WI38 (cell line): ENCODE measurements around the gene MAN1A2.

ENCODE experiments used
- H3K4me3 ChIP-seq: 2 replicates; pipeline ENCODE4 v1.5.1; 2011; ENCODE audit warnings: low read depth, mild to moderate bottlenecking, control low read depth, low read length
- TF ChIP-seq, protein P1 (sequence below): IDR thresholded peaks from 2 replicates; pipeline ENCODE4 v1.5.1; 2012; ENCODE audit warnings: low read depth, mild to moderate bottlenecking, control low read depth, low read length

MAN1A2 gene

DNA sequence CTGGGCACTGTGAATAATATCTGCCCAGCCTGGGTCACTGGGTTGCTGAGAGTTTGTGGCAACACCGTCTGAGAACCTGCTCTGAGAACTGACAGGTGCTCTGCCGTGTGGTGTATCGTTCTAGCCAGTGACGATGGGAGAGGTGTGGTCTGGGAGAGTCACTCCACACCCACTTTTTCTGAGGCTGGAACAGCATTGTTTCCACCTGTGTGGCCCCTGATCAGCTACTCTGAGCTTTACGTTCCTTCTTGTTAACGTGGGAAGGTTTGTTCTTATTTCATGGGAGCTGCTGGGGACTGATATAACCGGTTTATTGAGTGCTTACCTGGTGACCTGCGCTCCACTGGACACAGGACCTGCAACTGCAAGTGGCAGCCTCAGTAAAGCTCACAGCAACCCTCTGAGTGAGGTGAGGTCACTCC lies 203.8 kb downstream of the MAN1A2 start:
- H3K4me3 ChIP-seq: no peak overlapping the region
- TF ChIP-seq, protein P1, sequence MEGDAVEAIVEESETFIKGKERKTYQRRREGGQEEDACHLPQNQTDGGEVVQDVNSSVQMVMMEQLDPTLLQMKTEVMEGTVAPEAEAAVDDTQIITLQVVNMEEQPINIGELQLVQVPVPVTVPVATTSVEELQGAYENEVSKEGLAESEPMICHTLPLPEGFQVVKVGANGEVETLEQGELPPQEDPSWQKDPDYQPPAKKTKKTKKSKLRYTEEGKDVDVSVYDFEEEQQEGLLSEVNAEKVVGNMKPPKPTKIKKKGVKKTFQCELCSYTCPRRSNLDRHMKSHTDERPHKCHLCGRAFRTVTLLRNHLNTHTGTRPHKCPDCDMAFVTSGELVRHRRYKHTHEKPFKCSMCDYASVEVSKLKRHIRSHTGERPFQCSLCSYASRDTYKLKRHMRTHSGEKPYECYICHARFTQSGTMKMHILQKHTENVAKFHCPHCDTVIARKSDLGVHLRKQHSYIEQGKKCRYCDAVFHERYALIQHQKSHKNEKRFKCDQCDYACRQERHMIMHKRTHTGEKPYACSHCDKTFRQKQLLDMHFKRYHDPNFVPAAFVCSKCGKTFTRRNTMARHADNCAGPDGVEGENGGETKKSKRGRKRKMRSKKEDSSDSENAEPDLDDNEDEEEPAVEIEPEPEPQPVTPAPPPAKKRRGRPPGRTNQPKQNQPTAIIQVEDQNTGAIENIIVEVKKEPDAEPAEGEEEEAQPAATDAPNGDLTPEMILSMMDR: no peak

DNA sequence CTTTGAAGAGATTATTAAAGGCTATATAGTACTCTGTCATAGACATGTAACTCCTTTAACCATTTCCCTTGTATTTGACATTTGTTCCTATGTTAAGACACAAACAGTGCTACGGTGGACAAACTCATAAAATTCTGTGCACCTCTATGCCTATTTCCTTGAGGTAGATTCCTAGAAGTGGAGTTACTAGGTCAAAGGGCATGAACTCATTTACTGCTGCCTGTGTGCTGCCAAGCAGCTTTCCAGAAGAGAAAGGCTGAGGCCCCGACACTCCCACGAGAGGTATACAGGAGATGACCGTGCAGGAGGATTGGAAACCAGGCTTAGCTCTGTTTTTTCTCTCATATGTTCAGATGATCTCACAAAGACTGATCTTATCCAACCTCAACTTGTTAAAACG lies 204.2 kb downstream of the MAN1A2 start:
- no peak overlapping the region for H3K4me3 ChIP-seq
- TF ChIP-seq, protein P1: no peak

DNA sequence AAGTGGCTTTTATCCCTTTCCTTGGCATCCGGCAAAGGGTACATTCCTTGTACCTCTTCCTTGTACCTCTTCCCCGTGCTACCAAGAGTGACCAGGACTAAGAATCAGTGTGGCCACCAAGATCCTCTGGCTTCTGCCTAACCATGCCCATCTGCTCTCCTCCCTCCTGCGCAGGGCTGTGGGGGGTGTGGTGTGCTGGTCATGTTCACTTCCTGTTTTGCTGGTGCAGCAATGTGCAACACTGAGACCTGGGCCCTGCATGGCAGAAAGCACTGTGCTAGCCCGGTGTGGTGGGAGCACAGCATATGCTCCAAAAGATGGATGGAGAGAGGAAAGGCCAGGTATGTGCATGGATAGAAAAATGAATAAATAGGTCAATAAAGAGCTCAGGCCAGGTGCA lies 205.3 kb downstream of the MAN1A2 start:
- H3K4me3 ChIP-seq: no peak overlapping the region
- TF ChIP-seq, protein P1: no peak

DNA sequence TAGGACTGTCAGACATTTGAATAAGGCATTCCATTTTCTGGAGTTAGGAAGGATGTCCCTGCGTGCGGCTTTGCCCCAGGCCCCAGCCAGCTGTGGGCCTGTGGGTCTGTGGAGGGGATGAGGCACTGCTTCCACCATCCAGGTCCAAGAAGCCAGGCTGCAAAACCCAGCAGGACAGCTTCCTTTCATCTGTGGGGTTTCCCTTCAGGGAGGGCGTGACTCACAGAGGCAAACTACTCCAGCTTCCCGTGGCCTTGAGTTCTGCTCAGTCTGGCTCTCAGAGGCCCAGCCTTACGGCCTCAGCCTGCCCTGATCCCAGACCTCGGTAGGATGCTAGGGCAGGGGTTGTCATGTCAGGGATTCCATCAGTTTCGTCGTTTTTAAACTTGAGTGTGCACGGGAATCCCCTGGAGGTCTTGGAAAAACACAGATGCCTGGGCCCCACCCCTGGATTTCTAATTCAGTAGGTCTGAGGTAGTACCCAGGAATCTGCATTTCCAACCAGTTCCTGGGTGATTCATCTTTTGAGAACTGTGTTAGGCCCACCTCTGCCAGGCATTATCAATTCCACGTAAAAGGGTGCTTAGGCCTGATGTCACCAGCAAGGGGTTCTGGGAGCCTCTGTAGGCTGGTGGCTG lies 206.3 kb downstream of the MAN1A2 start:
- TF ChIP-seq, protein P1: no peak
- H3K4me3 ChIP-seq: no peak overlapping the region

DNA sequence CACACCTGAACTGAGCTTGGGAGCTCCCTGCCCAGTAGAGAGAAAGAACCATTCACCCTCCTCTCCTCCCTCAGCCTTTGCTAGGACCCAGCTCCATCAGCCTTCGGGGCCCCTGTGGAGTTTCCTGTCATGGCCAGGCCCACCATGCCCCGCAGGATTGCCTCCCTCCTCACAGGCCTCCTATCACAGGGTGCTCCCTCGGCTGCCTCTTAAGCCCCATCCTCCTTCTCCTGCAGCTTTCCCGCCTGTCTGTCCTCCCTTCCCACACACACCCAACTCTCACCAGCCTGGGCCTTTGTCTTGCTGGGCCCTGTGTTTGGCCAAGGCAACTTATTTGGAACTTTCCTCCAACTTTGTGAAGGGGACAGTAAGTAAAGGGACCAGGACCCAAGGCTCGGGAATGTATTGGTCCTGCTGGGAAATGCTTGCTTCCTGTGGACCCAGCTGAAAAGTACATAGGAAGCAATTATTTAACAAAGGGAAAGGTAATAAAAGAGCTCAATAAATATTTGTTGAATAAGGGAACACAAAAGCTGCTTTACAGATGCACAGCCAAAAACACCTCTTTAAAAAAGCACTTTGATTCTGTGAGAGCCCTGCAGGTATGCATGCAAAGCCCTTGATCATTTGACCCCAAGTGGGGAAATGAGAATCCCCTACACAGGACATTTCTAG lies 207.0 kb downstream of the MAN1A2 start:
- H3K4me3 ChIP-seq: no peak overlapping the region
- TF ChIP-seq, protein P1: no peak

DNA sequence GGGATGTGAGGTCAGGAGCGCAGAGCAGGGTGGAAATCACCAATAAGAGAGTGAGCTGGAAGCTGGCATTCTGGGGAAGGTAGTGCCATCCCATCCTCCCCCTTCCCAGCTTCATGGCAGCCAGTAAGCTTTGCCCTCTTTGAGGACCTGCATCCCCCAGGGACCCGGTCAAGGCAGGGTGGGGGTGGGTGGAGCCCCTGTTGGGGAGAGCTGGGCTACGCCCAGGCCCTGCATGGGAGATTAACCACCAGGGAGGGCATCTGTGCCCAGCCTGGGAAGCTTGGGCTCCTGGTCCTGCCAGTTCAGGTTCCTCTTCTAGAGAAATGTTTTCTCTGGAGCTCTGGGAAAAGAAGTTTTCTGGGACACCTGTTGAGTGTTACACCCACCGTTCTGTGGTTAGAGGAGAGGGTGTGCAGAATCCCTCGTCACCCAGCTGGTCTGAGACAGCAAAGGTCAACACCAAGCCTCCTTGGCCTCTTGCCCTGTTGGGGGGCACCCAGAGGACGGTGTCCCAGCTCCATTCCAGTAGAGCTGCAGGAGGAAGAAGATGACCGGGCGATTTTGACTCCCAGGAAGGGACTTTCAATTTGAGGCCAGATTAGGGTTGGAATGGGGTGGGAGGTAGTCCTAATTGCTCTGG lies 208.5 kb downstream of the MAN1A2 start:
- TF ChIP-seq, protein P1: no peak
- H3K4me3 ChIP-seq: no peak overlapping the region

DNA sequence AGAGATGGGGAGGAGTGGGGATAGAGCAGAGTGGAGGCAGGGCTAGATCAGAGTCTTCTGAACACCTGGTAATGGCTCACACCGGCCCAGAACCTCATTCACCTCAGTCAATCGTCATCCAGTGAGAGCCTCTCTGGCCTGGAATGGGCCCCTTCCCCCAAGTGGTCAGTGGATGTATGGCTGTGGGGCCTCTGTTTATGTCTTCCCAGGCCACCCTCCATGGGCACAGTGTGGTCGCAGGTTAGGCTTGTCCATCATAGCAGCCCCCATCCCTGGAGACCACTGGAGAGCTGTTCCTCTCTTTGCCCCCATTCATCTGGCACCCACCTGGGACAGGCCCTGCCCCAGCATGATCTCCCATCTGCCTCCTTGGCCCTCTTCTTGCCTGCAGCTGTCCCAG lies 209.0 kb downstream of the MAN1A2 start:
- TF ChIP-seq, protein P1: no peak
- H3K4me3 ChIP-seq: no peak overlapping the region
